Neuronal stem cell (in vitro differentiated cells): Measurements from ENCODE around the gene MYO16.

Experiments used
- DNase-seq: peaks from one replicate; pipeline ENCODE4 v3.0.0-alpha.2; 2013; ENCODE audit warnings: low spot score
- H2AFZ ChIP-seq: one replicate; pipeline ENCODE4 v1.6.1; 2013; ENCODE audit warnings: mild to moderate bottlenecking, low read length, inconsistent platforms
- H2AK5ac ChIP-seq: 2 replicates; pipeline ENCODE4 v1.6.1; 2013; ENCODE audit warnings: low read depth, mild to moderate bottlenecking, inconsistent platforms, low read length, moderate library complexity, mixed read lengths
- H2BK120ac ChIP-seq: 2 replicates; pipeline ENCODE4 v1.6.1; 2013; ENCODE audit warnings: low read depth, mild to moderate bottlenecking, inconsistent platforms, low read length, moderate library complexity, mixed read lengths
- H2BK12ac ChIP-seq: one replicate; pipeline ENCODE4 v1.6.1; 2013; ENCODE audit warnings: low read length, inconsistent platforms
- H2BK15ac ChIP-seq: 2 replicates; pipeline ENCODE4 v1.6.1; 2013; ENCODE audit warnings: mild to moderate bottlenecking, low read length, inconsistent platforms, mixed read lengths
- H2BK5ac ChIP-seq: one replicate; pipeline ENCODE4 v1.6.1; 2013; ENCODE audit warnings: inconsistent platforms, mild to moderate bottlenecking, low read length, moderate library complexity
- H3K14ac ChIP-seq: one replicate; pipeline ENCODE4 v1.6.1; 2013; ENCODE audit warnings: low read length, inconsistent platforms
- H3K18ac ChIP-seq: 2 replicates; pipeline ENCODE4 v1.6.1; 2013; ENCODE audit warnings: low read length, inconsistent platforms
- H3K23ac ChIP-seq: 2 replicates; pipeline ENCODE4 v1.6.1; 2013; ENCODE audit warnings: low read depth, mild to moderate bottlenecking, mixed read lengths, low read length, inconsistent platforms; ENCODE audit not compliant: poor library complexity
- H3K27ac ChIP-seq: replicated peaks from 3 replicates; pipeline ENCODE4 v1.5.1; 2013; ENCODE audit warnings: low read length, inconsistent platforms
- H3K27me3 ChIP-seq, 3 experiments: 2 replicates each; pipeline ENCODE4 v1.6.1; 2013; ENCODE audit warnings: low read length in 3 of 3, mild to moderate bottlenecking in 2 of 3, inconsistent platforms in 1 of 3, low read depth in 1 of 3, mixed read lengths in 1 of 3, moderate library complexity in 1 of 3; ENCODE audit not compliant: control insufficient read depth in 3 of 3, insufficient read depth in 3 of 3
- H3K36me3 ChIP-seq, 2 donors: replicated peaks in 1 of 2; 2 replicates each; pipeline ENCODE4 v1.6.1; 2013; ENCODE audit warnings: low read length in 2 of 2; ENCODE audit not compliant: control insufficient read depth in 2 of 2, insufficient read depth in 2 of 2
- H3K4ac ChIP-seq: 2 replicates; pipeline ENCODE4 v1.6.1; 2013; ENCODE audit warnings: inconsistent platforms, mild to moderate bottlenecking, low read length, moderate library complexity
- H3K4me1 ChIP-seq, 2 donors: 1 replicate in 1 of 2; 2 replicates in 1 of 2; pipeline ENCODE4 v1.6.1; 2013; ENCODE audit warnings: low read length in 2 of 2, low read depth in 1 of 2; ENCODE audit not compliant: control insufficient read depth in 2 of 2, insufficient read depth in 1 of 2
- H3K4me2 ChIP-seq: one replicate; pipeline ENCODE4 v1.6.1; 2013; ENCODE audit warnings: mild to moderate bottlenecking, low read length, inconsistent platforms; ENCODE audit not compliant: insufficient read depth, poor library complexity, severe bottlenecking
- H3K4me3 ChIP-seq, 2 donors: 2 replicates each; pipeline ENCODE4 v1.5.1; 2013; ENCODE audit warnings: low read length in 2 of 2, mild to moderate bottlenecking in 2 of 2, inconsistent platforms in 1 of 2, moderate library complexity in 1 of 2
- H3K79me1 ChIP-seq: one replicate; pipeline ENCODE4 v1.6.1; 2013; ENCODE audit warnings: low read depth, mild to moderate bottlenecking, inconsistent platforms, low read length, moderate library complexity
- H3K9ac ChIP-seq: one replicate; pipeline ENCODE4 v1.6.1; 2013; ENCODE audit warnings: mild to moderate bottlenecking, low read depth, low read length, inconsistent platforms; ENCODE audit not compliant: poor library complexity
- H3K9me3 ChIP-seq, 2 donors: replicated peaks in 1 of 2; 2 replicates each; pipeline versions ENCODE3 to v1.6.1; 2013; ENCODE audit warnings: low read length in 2 of 2, mild to moderate bottlenecking in 2 of 2, inconsistent platforms in 1 of 2, low read depth in 1 of 2, mixed read lengths in 1 of 2, moderate library complexity in 1 of 2; ENCODE audit not compliant: control insufficient read depth in 2 of 2, insufficient read depth in 1 of 2
- H4K8ac ChIP-seq: one replicate; pipeline ENCODE4 v1.6.1; 2013; ENCODE audit warnings: low read depth, mild to moderate bottlenecking, inconsistent platforms, low read length, moderate library complexity
- H4K91ac ChIP-seq: one replicate; pipeline ENCODE4 v1.6.1; 2013; ENCODE audit warnings: low read length, low read depth, mild to moderate bottlenecking, inconsistent platforms; ENCODE audit not compliant: poor library complexity
- WGBS, 2 donors: extraction: QIAGEN DNeasy Blood & Tissue Kit; methylation state at CpG; one replicate each; pipeline ENCODE4 v1.1.7; 2013; ENCODE audit warnings: missing lambda C conversion rate in 2 of 2, mixed read lengths in 1 of 2; ENCODE audit not compliant: insufficient read length in 2 of 2, insufficient replicate concordance in 1 of 2; ENCODE audit errors: extremely low coverage in 2 of 2; 5-methylcytosine and 5-hydroxymethylcytosine counted together

Gene MYO16

GRCh38 chr13:109246001-109246400 is 616.6 kb downstream of the MYO16 start:
- H2BK5ac ChIP-seq, result no peak overlapping the region
- no peak overlapping the region for H2AK5ac ChIP-seq
- no peak overlapping the region for H3K18ac ChIP-seq
- H3K14ac ChIP-seq, result no peak overlapping the region
- H4K8ac ChIP-seq, result no peak overlapping the region
- no peak overlapping the region for H3K4me2 ChIP-seq
- no peak overlapping the region for H3K9ac ChIP-seq
- no peak overlapping the region for H2BK15ac ChIP-seq
- H2AFZ ChIP-seq, result no peak overlapping the region
- no peak overlapping the region for H3K4ac ChIP-seq
- no peak overlapping the region for H2BK12ac ChIP-seq
- no peak overlapping the region for H3K4me3 ChIP-seq
- no peak for DNase-seq
- H3K23ac ChIP-seq, result no peak overlapping the region
- H4K91ac ChIP-seq, result no peak overlapping the region
- no peak overlapping the region for H2BK120ac ChIP-seq
- no peak overlapping the region for H3K27ac ChIP-seq
- no CpG with 5 or more reads among the region's 1 CpG for WGBS, 2 donors
- H3K79me1 ChIP-seq, result no peaks in the 10 kb centered on the region
- peaks cover 9 to 18% of the 10 kb centered on the region in 2 donors for H3K4me1 ChIP-seq
- H3K27me3 ChIP-seq, result no peaks in the 10 kb centered on the region
- H3K9me3 ChIP-seq, result peaks cover 0 to 4% of the 10 kb centered on the region in 2 donors
- H3K36me3 ChIP-seq, result no peaks in the 10 kb centered on the region

GRCh38 chr13:109249780-109250528 is 620.5 kb downstream of the MYO16 start:
- no peak for DNase-seq
- no CpG with 5 or more reads among the region's 4 CpGs for WGBS, 2 donors

GRCh38 chr13:109251956-109252355 is 622.5 kb downstream of the MYO16 start:
- Histone ChIP-seq H3K4me2 (no peak overlapping the region), H3K9me3 (peaks cover 0 to 4% of the 10 kb centered on the region in 2 donors), H2AK5ac (no peak overlapping the region), H3K4ac (no peak overlapping the region), H3K79me1 (no peaks in the 10 kb centered on the region), H3K9ac (no peak overlapping the region), H3K14ac (no peak overlapping the region), H3K4me1 (peaks cover 9 to 13% of the 10 kb centered on the region in 2 donors), H3K36me3 (no peaks in the 10 kb centered on the region), H4K91ac (no peak overlapping the region), H2BK5ac (no peak overlapping the region), H3K23ac (no peak overlapping the region), H2BK120ac (no peak overlapping the region), H3K18ac (no peak overlapping the region), H2BK15ac (no peak overlapping the region), H2BK12ac (no peak overlapping the region), H4K8ac (no peak overlapping the region), H3K27ac (no peak overlapping the region), H3K4me3 (no peak overlapping the region), H3K27me3 (no peaks in the 10 kb centered on the region), H2AFZ (no peak overlapping the region)
- WGBS, 2 donors, result no CpG with 5 or more reads among the region's 2 CpGs
- no peak for DNase-seq

More at GRCh38 chr13:109249780-109250528, 620.5 kb downstream of the MYO16 start:
- Histone ChIP-seq H2BK15ac (no peak overlapping the region), H3K14ac (no peak overlapping the region), H3K36me3 (no peaks in the 10 kb centered on the region), H3K9me3 (peaks cover 0 to 4% of the 10 kb centered on the region in 2 donors), H3K23ac (no peak overlapping the region), H3K4me1 (peaks cover 10% of the 10 kb centered on the region in 2 donors), H2BK120ac (no peak overlapping the region), H3K18ac (no peak overlapping the region), H3K4me3 (no peak overlapping the region), H2AFZ (no peak overlapping the region), H3K27me3 (no peaks in the 10 kb centered on the region), H4K91ac (no peak overlapping the region), H3K4ac (no peak overlapping the region), H3K79me1 (no peaks in the 10 kb centered on the region), H3K4me2 (no peak overlapping the region), H3K27ac (no peak overlapping the region), H2AK5ac (no peak overlapping the region), H2BK12ac (no peak overlapping the region), H2BK5ac (no peak overlapping the region), H3K9ac (no peak overlapping the region), H4K8ac (no peak overlapping the region)

GRCh38 chr13:109253316-109253715 is 623.9 kb downstream of the MYO16 start:
- Histone ChIP-seq H3K4me2 (no peak overlapping the region), H2BK12ac (no peak overlapping the region), H3K4ac (no peak overlapping the region), H3K27me3 (no peaks in the 10 kb centered on the region), H3K9me3 (peaks cover 0 to 1% of the 10 kb centered on the region in 2 donors), H3K4me3 (no peak overlapping the region), H3K9ac (no peak overlapping the region), H2AFZ (peak overlapping the region; percentile 37), H3K14ac (no peak overlapping the region), H2AK5ac (no peak overlapping the region), H2BK5ac (no peak overlapping the region), H3K36me3 (no peaks in the 10 kb centered on the region), H3K79me1 (no peaks in the 10 kb centered on the region), H4K8ac (no peak overlapping the region), H3K27ac (no peak overlapping the region), H2BK120ac (no peak overlapping the region), H2BK15ac (no peak overlapping the region), H4K91ac (no peak overlapping the region), H3K23ac (no peak overlapping the region), H3K18ac (no peak overlapping the region), H3K4me1 (peaks cover 11 to 14% of the 10 kb centered on the region in 2 donors)
- DNase-seq, result no peak
- WGBS, 2 donors, result no CpG with 5 or more reads among the region's 1 CpG
